Esophagus muscularis mucosa (tissue), 4 donors: Measurements from ENCODE around the gene DNAAF5. TPM values are rescaled to one million over a fixed set of nuclear protein-coding genes. Genes with fewer than 3 reads are reported as not detected.
"Not testable (repeated sequence)": the region's sequence is repeated elsewhere in the genome, so short reads cannot be mapped to it uniquely, and the experiment has no call there.

Source experiments
- DNase-seq: peaks from one replicate; pipeline ENCODE4 v3.0.0-alpha.2; 2017; ENCODE audit errors: extremely low spot score
- H3K27ac ChIP-seq, 4 donors: fragments of 200-600 bp; sonication (generic); replicated peaks in 1 of 4; 1 replicate in 3 of 4; 2 replicates in 1 of 4; pipeline ENCODE4 v1.5.1; 2016 to 2019; ENCODE audit warnings: mild to moderate bottlenecking in 1 of 4
- H3K27me3 ChIP-seq, 4 donors: fragments of 200-600 bp; sonication (generic); one replicate each; pipeline versions ENCODE4 v1.5.1 to v1.6.0; 2016 to 2019
- H3K36me3 ChIP-seq, 4 donors: fragments of 200-600 bp; sonication (generic); one replicate each; pipeline ENCODE4 v1.5.1; 2016 to 2019
- H3K4me1 ChIP-seq, 4 donors: fragments of 200-600 bp; sonication (generic); one replicate each; pipeline ENCODE4 v1.5.1; 2016 to 2019
- H3K4me3 ChIP-seq, 4 donors: fragments of 200-600 bp; sonication (generic); 1 replicate in 2 of 4; 2 replicates in 2 of 4; pipeline ENCODE4 v1.5.1; 2016 to 2019; ENCODE audit warnings: mild to moderate bottlenecking in 4 of 4, moderate library complexity in 1 of 4
- H3K9me3 ChIP-seq, 4 donors: fragments of 200-600 bp; sonication (generic); 1 replicate in 3 of 4; 2 replicates in 1 of 4; pipeline ENCODE4 v1.5.1; 2016 to 2019
- EP300 ChIP-seq: sonication (generic); formaldehyde crosslinking; IDR thresholded peaks from one replicate; pipeline ENCODE4 v1.6.1; 2017; ENCODE audit warnings: antibody characterized with exemption
- POLR2A ChIP-seq: fragments of 450-650 bp; IDR thresholded peaks from one replicate; pipeline ENCODE4 v1.6.1; 2017; ENCODE audit warnings: antibody characterized with exemption, moderate library complexity, mild to moderate bottlenecking, low read depth
- POLR2AphosphoS5 ChIP-seq, 2 donors: sonication (generic); formaldehyde crosslinking; IDR thresholded peaks; one replicate each; pipeline ENCODE4 v1.6.1; 2017; ENCODE audit warnings: antibody characterized with exemption in 2 of 2
- WGBS: methylation state at CpG from one replicate; pipeline ENCODE4 v1.1.5; 2018; 5-methylcytosine and 5-hydroxymethylcytosine counted together
- intact Hi-C: fragments of 100-400 bp; cut with DNase I; formaldehyde crosslinking; loops from one replicate; pipeline ENCODE4 v1.15.1; 2023
- total RNA-seq, 4 donors: library from RNA; depleted of rRNA; stranded (reverse); fragments of >200 nt; gene quantifications; one replicate each; pipeline versions ENCODE4 v1.1.0 to v1.2.1, GENCODE V29; 2016
- TF ChIP-seq, protein P1 (sequence below), 3 experiments: fragments of 200-600 bp in 2 of 3; fragments of 450-650 bp in 1 of 3; sonication (generic) in 2 of 3; IDR thresholded peaks; one replicate each; pipeline ENCODE4 v1.5.1; 2017 to 2019; ENCODE audit warnings: antibody characterized with exemption in 3 of 3, mild to moderate bottlenecking in 2 of 3, moderate library complexity in 1 of 3

Gene DNAAF5
- total RNA-seq, 4 donors from 2014 or later, result 21.2 to 32.7 (median 29.4) TPM

GRCh38 chr7:741850-742249, 15.4 kb downstream of the DNAAF5 start:
- Histone ChIP-seq H3K27me3 (no peaks in the 10 kb centered on the region), H3K9me3 (no peaks in the 10 kb centered on the region), H3K27ac (no peak overlapping the region), H3K4me3 (no peak overlapping the region), H3K4me1 (peaks cover 0 to 4% (median 0%) of the 10 kb centered on the region in 4 donors), H3K36me3 (peaks cover 11 to 64% (median 46%) of the 10 kb centered on the region in 4 donors)
- WGBS, result 91% methylated on average over 14 of the region's 15 CpGs
- intact Hi-C loops, result no loop called here
- TF ChIP-seq POLR2A, result no peak
- TF ChIP-seq, protein P1, sequence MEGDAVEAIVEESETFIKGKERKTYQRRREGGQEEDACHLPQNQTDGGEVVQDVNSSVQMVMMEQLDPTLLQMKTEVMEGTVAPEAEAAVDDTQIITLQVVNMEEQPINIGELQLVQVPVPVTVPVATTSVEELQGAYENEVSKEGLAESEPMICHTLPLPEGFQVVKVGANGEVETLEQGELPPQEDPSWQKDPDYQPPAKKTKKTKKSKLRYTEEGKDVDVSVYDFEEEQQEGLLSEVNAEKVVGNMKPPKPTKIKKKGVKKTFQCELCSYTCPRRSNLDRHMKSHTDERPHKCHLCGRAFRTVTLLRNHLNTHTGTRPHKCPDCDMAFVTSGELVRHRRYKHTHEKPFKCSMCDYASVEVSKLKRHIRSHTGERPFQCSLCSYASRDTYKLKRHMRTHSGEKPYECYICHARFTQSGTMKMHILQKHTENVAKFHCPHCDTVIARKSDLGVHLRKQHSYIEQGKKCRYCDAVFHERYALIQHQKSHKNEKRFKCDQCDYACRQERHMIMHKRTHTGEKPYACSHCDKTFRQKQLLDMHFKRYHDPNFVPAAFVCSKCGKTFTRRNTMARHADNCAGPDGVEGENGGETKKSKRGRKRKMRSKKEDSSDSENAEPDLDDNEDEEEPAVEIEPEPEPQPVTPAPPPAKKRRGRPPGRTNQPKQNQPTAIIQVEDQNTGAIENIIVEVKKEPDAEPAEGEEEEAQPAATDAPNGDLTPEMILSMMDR (IDR thresholded peaks at IDR 0.05), result no peak
- no peak for TF ChIP-seq POLR2AphosphoS5 (IDR thresholded peaks at IDR 0.05)
- no peak for TF ChIP-seq EP300
- no peak for DNase-seq

GRCh38 chr7:742791-743190, 16.3 kb downstream of the DNAAF5 start:
- Histone ChIP-seq H3K27me3 (no peaks in the 10 kb centered on the region), H3K36me3 (peaks cover 11 to 64% (median 46%) of the 10 kb centered on the region in 4 donors), H3K4me1 (peaks cover 0 to 4% (median 0%) of the 10 kb centered on the region in 4 donors), H3K9me3 (no peaks in the 10 kb centered on the region), H3K27ac (no peak overlapping the region), H3K4me3 (no peak overlapping the region)
- TF ChIP-seq, protein P1 (IDR thresholded peaks at IDR 0.05), result no peak
- TF ChIP-seq POLR2A (no peak), POLR2AphosphoS5 (IDR thresholded peaks at IDR 0.05) (no peak), EP300 (no peak)
- WGBS, result 90% methylated on average over 7 of the region's 8 CpGs
- no peak for DNase-seq
- intact Hi-C loops, result no loop called here

DNA sequence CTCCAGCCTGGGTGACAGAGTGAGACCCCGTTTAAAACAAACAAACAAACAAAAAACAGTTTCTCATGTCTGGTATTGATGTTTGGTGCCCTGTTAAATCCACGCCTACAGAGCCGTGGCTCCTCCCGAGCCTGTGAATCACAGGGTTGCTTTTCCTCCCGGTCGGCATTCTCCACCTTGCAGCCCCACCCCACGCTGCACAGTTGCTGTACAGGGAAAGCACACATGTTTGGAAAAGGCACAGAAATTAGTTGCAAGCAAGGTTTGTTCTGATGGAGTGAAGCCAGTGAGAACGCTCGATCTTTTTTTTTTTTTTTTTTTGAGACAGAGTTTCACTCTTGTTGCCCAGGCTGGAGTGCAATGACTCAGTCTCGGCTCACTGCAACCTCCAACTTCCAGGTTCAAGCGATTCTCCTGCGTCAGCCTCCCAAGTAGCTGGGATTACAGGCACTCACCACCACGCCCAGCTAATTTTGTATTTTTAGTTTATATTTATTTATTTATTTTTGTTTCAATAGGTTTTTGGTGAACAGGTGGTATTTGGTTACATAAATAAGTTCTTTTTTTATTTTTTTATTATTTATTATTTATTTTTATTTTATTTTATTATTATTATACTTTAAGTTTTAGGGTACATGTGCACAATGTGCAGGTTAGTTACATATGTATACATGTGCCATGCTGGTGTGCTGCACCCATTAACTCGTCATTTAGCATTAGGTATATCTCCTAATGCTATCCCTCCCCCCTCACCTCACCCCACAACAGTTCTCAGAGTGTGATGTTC, 17.0 kb downstream of the DNAAF5 start:
- H3K27me3 ChIP-seq, H3K9me3 ChIP-seq, H3K4me1 ChIP-seq, intact Hi-C loops, H3K4me3 ChIP-seq, H3K27ac ChIP-seq, DNase-seq: not testable (repeated sequence)
- WGBS, result 90% methylated on average over 14 of the region's 14 CpGs
- peaks cover 11 to 64% (median 46%) of the 10 kb centered on the region in 4 donors for H3K36me3 ChIP-seq

DNA sequence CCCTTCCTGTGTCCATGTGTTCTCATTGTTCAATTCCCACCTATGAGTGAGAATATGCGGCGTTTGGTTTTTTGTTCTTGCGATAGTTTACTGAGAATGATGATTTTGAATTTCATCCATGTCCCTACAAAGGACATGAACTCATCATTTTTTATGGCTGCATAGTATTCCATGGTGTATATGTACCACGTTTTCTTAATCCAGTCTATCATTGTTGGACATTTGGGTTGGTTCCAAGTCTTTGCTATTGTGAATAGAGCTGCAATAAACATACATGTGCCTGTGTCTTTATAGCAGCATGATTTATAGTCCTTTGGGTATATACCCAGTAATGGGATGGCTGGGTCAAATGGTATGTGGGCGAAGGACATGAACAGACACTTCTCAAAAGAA, 17.6 kb downstream of the DNAAF5 start:
- H3K9me3 ChIP-seq, DNase-seq, H3K4me3 ChIP-seq, H3K27me3 ChIP-seq, H3K4me1 ChIP-seq, intact Hi-C loops, H3K27ac ChIP-seq: not testable (repeated sequence)
- peaks cover 11 to 58% (median 43%) of the 10 kb centered on the region in 4 donors for H3K36me3 ChIP-seq
- 96% methylated on average over 5 of the region's 5 CpGs for WGBS

GRCh38 chr7:744854-745430, 18.4 kb downstream of the DNAAF5 start:
- no peak for DNase-seq
- TF ChIP-seq, protein P1 (IDR thresholded peaks at IDR 0.05), result no peak
- TF ChIP-seq POLR2AphosphoS5 (IDR thresholded peaks at IDR 0.05) (no peak), POLR2A (no peak), EP300 (no peak)
- intact Hi-C loops, result no loop called here
- 97% methylated on average over 20 of the region's 20 CpGs for WGBS
- Histone ChIP-seq H3K27ac (no peak overlapping the region), H3K9me3 (no peaks in the 10 kb centered on the region), H3K36me3 (peaks cover 11 to 49% (median 37%) of the 10 kb centered on the region in 4 donors), H3K27me3 (no peaks in the 10 kb centered on the region), H3K4me3 (no peak overlapping the region), H3K4me1 (peaks cover 14 to 18% (median 15%) of the 10 kb centered on the region in 4 donors)
